ENCODE results near the gene CALU. TPM values are rescaled to one million over a fixed set of nuclear protein-coding genes. Genes with fewer than 3 reads are reported as not detected.

CALU gene
- total RNA-seq, 2 donors from 2014 or later = 76.2 to 87.8 TPM

- H3K27me3 ChIP-seq (replicated peaks; ENCODE audit: insufficient read depth) = no peaks in the 10 kb centered on the region
- no peaks in the 10 kb centered on the region for H3K4me1 ChIP-seq (replicated peaks)
- peak overlapping the region; percentile 55 to 70 for H3K27ac ChIP-seq
- 43% methylated on average over 2 of the region's 2 CpGs for WGBS
- DNase-seq (ENCODE audit: low spot score) = no peak
- peaks cover 0 to 9% of the 10 kb centered on the region in 2 donors for H3K36me3 ChIP-seq
- no peak overlapping the region for H3K4me3 ChIP-seq
- TF ChIP-seq CTCF (IDR thresholded peaks at IDR 0.05) (no peak), POLR2AphosphoS5 (IDR thresholded peaks at IDR 0.05) (peak; percentile 22)
- H3K9me3 ChIP-seq = no peaks in the 10 kb centered on the region
- intact Hi-C loops (cut with DNase I) = loop anchor here (2.0 to 5.0 kb wide), 2 partner anchors 35 to 74 kb away; partner anchors contain the start of genes CCDC136 and FLNC
These were observed 18.0 kb downstream of the CALU start for GRCh38 chr7:128757203-128757602.

DNA sequence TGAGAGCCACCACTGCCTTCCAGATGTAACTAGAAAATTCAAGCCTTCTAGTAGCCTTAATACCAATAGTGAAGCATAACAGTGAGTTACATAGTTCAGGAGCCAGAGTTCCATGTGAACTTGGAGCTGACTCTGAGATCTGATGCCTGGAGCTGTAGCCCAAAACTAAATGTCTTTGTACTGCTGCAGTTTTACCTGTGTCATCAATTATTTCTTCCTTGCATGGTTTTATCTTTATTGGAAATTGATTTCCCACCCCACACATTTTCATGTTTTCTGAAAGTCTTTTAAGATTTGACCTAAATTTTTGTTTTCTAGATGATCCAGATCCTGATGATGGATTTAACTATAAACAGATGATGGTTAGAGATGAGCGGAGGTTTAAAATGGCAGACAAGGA, 19.4 kb downstream of the CALU start:
- Histone ChIP-seq H3K27ac (no peak overlapping the region), H3K4me3 (no peak overlapping the region), H3K4me1 (replicated peaks) (no peaks in the 10 kb centered on the region), H3K36me3 (peaks cover 0 to 9% of the 10 kb centered on the region in 2 donors), H3K9me3 (no peaks in the 10 kb centered on the region), H3K27me3 (replicated peaks; ENCODE audit: insufficient read depth) (no peaks in the 10 kb centered on the region)
- no peak for TF ChIP-seq POLR2AphosphoS5 (IDR thresholded peaks at IDR 0.05)
- TF ChIP-seq POLR2A (IDR thresholded peaks at IDR 0.05) = no peak
- no peak for TF ChIP-seq CTCF (IDR thresholded peaks at IDR 0.05)
- DNase-seq (ENCODE audit: low spot score) = no peak
- WGBS = 97% methylated on average over 1 of the region's 1 CpG
- intact Hi-C loops (cut with DNase I) = loop anchor here (5.0 kb wide), 1 partner anchor 34 kb away; the partner anchor contains the start of gene CCDC136

DNA sequence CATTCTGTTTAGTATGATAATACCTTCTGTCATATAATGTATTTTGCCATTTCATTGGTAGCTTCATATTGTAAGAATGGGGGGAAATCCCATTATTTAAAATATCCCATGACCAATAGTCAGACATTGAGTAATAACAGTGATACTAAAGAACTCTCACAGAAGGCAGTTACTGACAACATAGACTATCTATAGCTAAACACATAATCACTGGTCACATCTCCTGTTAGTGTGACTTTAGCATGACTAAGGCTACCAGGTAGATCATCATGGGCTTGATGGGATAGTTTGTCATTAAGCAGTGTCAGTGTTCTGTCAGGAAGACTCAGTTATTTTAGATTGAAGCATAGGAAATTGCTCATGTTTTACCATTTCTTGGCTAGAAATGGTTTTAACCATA, 20.1 kb downstream of the CALU start:
- H3K4me1 ChIP-seq (replicated peaks) = no peaks in the 10 kb centered on the region
- no peak overlapping the region for H3K27ac ChIP-seq
- H3K4me3 ChIP-seq = no peak overlapping the region
- intact Hi-C loops (cut with DNase I) = loop anchor here (5.0 kb wide), 1 partner anchor 33 kb away; the partner anchor contains the start of gene CCDC136
- H3K9me3 ChIP-seq = no peaks in the 10 kb centered on the region
- DNase-seq (ENCODE audit: low spot score) = no peak
- peaks cover 0 to 9% of the 10 kb centered on the region in 2 donors for H3K36me3 ChIP-seq
- TF ChIP-seq POLR2A (IDR thresholded peaks at IDR 0.05) = no peak
- no peak for TF ChIP-seq POLR2AphosphoS5 (IDR thresholded peaks at IDR 0.05)
- TF ChIP-seq CTCF (IDR thresholded peaks at IDR 0.05) = no peak
- no peaks in the 10 kb centered on the region for H3K27me3 ChIP-seq (replicated peaks; ENCODE audit: insufficient read depth)

DNA sequence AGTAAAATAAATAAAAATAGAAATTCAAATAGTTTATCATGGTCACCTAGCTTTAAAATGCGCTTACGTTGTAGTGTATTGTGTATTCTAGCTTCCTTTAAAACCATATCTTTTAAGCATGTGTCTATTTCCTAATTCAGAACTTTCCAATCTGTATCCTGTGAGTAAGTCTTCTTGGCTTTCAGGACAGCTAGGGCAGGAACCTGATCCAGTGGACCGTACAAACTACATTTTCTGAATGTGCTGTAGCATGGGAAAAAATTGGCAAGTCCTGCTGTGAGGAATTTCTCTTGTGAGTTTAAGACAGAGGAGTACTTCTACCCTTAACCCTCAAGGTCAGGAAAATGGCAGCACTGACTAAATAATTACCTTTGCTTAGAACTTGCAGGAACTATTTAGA, 24.4 kb downstream of the CALU start:
- no peak for TF ChIP-seq CTCF (IDR thresholded peaks at IDR 0.05)
- no peak for TF ChIP-seq POLR2AphosphoS5 (IDR thresholded peaks at IDR 0.05)
- TF ChIP-seq POLR2A (IDR thresholded peaks at IDR 0.05) = no peak
- DNase-seq (ENCODE audit: low spot score) = no peak
- H3K4me1 ChIP-seq (replicated peaks) = no peaks in the 10 kb centered on the region
- H3K4me3 ChIP-seq = no peak overlapping the region
- intact Hi-C loops (cut with DNase I) = no loop called here
- H3K27ac ChIP-seq = peak overlapping the region in 1 of 2 donors; percentile 15
- H3K9me3 ChIP-seq = no peaks in the 10 kb centered on the region
- no peaks in the 10 kb centered on the region for H3K27me3 ChIP-seq (replicated peaks; ENCODE audit: insufficient read depth)
- 61% methylated on average over 3 of the region's 3 CpGs for WGBS
- peaks cover 0 to 9% of the 10 kb centered on the region in 2 donors for H3K36me3 ChIP-seq

GRCh38 chr7:128767475-128768110, 28.4 kb downstream of the CALU start:
- H3K27me3 ChIP-seq (replicated peaks; ENCODE audit: insufficient read depth) = no peaks in the 10 kb centered on the region
- H3K4me3 ChIP-seq = no peak overlapping the region
- H3K36me3 ChIP-seq = no peaks in the 10 kb centered on the region
- no peaks in the 10 kb centered on the region for H3K9me3 ChIP-seq
- H3K27ac ChIP-seq = no peak overlapping the region
- 95% methylated on average over 6 of the region's 6 CpGs for WGBS
- intact Hi-C loops (cut with DNase I) = no loop called here
- peaks cover 3% of the 10 kb centered on the region for H3K4me1 ChIP-seq (replicated peaks)
- no peak for TF ChIP-seq CTCF (IDR thresholded peaks at IDR 0.05)
- TF ChIP-seq POLR2AphosphoS5 (IDR thresholded peaks at IDR 0.05) = no peak
- TF ChIP-seq POLR2A (IDR thresholded peaks at IDR 0.05) = no peak
- DNase-seq (ENCODE audit: low spot score) = no peak
